Measurements from ENCODE around the gene PALLD. TPM values are rescaled to one million over a fixed set of nuclear protein-coding genes. Genes with fewer than 3 reads are reported as not detected.
A peak's percentile ranks its signal among the peaks of the same experiment; 100 is the strongest.

Gene PALLD
- total RNA-seq, 1 donor from 2014 or later = 85.7 TPM

DNA sequence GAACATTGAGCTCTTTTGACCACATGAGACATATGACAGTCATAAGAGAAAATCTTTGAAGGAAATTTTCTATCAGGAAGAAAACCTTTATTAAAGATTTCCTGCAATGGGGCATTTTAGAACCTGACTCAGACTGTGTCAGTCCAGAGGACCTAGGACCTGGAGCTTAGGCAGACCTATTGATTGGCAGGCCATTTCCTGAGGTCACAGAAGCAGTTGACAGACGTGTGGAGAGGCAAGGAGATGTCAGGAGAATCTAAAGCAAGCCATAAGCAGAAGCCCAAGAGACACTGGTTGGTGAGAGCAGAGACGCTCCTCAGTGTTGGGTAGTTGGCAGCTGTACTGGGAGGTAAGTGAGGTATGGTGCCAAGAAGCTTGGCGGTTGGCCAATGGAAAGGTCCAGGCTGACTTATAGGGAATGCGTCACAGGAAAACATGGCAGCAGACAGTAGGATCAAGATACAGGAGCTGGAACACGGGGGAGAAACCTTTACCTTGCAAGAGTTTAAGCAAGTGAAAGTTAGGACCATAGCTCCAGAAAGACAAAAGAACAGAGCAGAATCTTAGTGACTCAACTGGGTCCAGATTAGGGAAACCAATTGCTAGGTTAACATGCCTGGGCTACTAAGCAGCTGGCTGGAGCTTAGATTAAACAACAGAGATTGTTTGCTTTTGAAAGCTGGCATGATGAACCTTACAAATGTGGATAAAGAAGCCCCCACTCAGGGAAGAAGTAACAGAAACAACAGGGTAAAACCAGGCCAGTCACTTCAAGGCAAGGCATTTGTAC is 18.6 kb downstream of the PALLD start:
- Histone ChIP-seq H2AFZ (replicated peaks) (no peak overlapping the region), H3K79me2 (ENCODE audit: low read depth) (no peaks in the 10 kb centered on the region), H3K9me3 (ENCODE audit: low read depth) (no peaks in the 10 kb centered on the region), H3K4me1 (no peaks in the 10 kb centered on the region), H3K27ac (no peak overlapping the region), H3K4me3 (no peak overlapping the region), H4K20me1 (ENCODE audit: low read depth) (no peaks in the 10 kb centered on the region), H3K4me2 (no peak overlapping the region), H3K9ac (no peak overlapping the region), H3K36me3 (no peaks in the 10 kb centered on the region), H3F3A (ENCODE audit: low read depth) (no peaks in the 10 kb centered on the region), H3K27me3 (no peaks in the 10 kb centered on the region)
- no peak overlapping the region for H3K27ac Mint-ChIP-seq
- no peak overlapping the region for H3K4me3 Mint-ChIP-seq
- no peak for DNase-seq (ENCODE audit: low spot score)
- peaks cover 4% of the 10 kb centered on the region for H3K27me3 Mint-ChIP-seq (ENCODE audit: insufficient read depth, low read depth)
- no peak for TF ChIP-seq EZH2phosphoT487 (IDR thresholded peaks at IDR 0.05)
- TF ChIP-seq, protein P1, sequence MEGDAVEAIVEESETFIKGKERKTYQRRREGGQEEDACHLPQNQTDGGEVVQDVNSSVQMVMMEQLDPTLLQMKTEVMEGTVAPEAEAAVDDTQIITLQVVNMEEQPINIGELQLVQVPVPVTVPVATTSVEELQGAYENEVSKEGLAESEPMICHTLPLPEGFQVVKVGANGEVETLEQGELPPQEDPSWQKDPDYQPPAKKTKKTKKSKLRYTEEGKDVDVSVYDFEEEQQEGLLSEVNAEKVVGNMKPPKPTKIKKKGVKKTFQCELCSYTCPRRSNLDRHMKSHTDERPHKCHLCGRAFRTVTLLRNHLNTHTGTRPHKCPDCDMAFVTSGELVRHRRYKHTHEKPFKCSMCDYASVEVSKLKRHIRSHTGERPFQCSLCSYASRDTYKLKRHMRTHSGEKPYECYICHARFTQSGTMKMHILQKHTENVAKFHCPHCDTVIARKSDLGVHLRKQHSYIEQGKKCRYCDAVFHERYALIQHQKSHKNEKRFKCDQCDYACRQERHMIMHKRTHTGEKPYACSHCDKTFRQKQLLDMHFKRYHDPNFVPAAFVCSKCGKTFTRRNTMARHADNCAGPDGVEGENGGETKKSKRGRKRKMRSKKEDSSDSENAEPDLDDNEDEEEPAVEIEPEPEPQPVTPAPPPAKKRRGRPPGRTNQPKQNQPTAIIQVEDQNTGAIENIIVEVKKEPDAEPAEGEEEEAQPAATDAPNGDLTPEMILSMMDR (IDR thresholded peaks at IDR 0.05) = no peak
- no peak for TF ChIP-seq EZH2 (IDR thresholded peaks at IDR 0.05)
- H3K36me3 Mint-ChIP-seq = no peaks in the 10 kb centered on the region
- H3K9me3 Mint-ChIP-seq = no peaks in the 10 kb centered on the region
- no peaks in the 10 kb centered on the region for H3K4me1 Mint-ChIP-seq

DNA sequence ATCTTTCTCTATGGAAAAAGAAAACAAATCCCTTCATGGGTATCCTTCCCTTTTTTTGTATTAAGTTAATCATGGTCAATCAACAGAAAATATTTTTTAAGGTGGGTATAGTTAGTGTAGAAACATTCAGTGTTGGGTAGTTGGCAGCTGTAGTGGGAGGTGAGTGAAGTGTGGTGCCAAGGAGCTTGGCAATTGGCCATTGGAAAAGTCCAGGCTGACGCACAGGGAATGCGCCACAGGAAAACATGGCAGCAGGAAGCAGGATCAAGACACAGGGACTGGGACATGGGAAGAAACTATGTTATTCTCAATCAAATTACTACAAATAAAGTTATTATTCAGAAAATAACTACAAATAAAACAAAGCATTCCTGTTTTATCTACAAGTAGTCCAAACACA is 20.0 kb downstream of the PALLD start:
- Mint-ChIP-seq H3K9me3 (no peaks in the 10 kb centered on the region), H3K4me1 (peaks cover 4% of the 10 kb centered on the region), H3K27ac (peak overlapping the region; percentile 89), H3K36me3 (no peaks in the 10 kb centered on the region), H3K4me3 (no peak overlapping the region), H3K27me3 (ENCODE audit: insufficient read depth, low read depth) (peaks cover 4% of the 10 kb centered on the region)
- H3K79me2 ChIP-seq (ENCODE audit: low read depth) = no peaks in the 10 kb centered on the region
- H3F3A ChIP-seq (ENCODE audit: low read depth) = no peaks in the 10 kb centered on the region
- H3K9ac ChIP-seq = no peak overlapping the region
- no peak overlapping the region for H2AFZ ChIP-seq (replicated peaks)
- no peak for TF ChIP-seq EZH2phosphoT487 (IDR thresholded peaks at IDR 0.05)
- TF ChIP-seq EZH2 (IDR thresholded peaks at IDR 0.05) = no peak
- TF ChIP-seq, protein P1 (IDR thresholded peaks at IDR 0.05) = no peak
- H3K27ac ChIP-seq = no peak overlapping the region
- no peak overlapping the region for H3K4me3 ChIP-seq
- H3K36me3 ChIP-seq = no peaks in the 10 kb centered on the region
- H3K9me3 ChIP-seq (ENCODE audit: low read depth) = no peaks in the 10 kb centered on the region
- no peak for DNase-seq (ENCODE audit: low spot score)
- H4K20me1 ChIP-seq (ENCODE audit: low read depth) = no peaks in the 10 kb centered on the region
- no peaks in the 10 kb centered on the region for H3K4me1 ChIP-seq
- H3K4me2 ChIP-seq = no peak overlapping the region
- H3K27me3 ChIP-seq = no peaks in the 10 kb centered on the region

DNA sequence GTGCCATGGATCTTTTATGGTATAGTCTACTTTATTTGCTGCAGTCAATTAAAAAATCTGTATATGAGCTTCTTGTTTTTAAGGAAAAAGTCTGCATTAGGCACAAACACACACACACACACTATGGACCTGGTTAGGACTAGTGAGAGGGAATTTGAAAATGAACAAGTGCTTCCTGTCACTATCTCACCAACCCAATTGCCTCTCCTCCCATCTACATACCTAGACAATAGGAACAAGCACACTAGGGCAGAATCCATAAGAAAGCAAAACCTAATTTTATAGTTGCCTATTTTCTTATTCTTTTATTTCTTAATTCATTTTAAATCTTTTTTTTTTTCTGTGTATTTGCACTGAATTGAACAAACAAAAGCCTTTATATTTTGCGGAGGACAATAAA is 22.7 kb downstream of the PALLD start:
- Histone ChIP-seq H3K4me3 (no peak overlapping the region), H3K4me1 (no peaks in the 10 kb centered on the region), H4K20me1 (ENCODE audit: low read depth) (no peaks in the 10 kb centered on the region), H3K4me2 (no peak overlapping the region), H3K9ac (no peak overlapping the region), H3K27ac (no peak overlapping the region), H2AFZ (replicated peaks) (no peak overlapping the region), H3K36me3 (no peaks in the 10 kb centered on the region), H3K79me2 (ENCODE audit: low read depth) (no peaks in the 10 kb centered on the region), H3K27me3 (no peaks in the 10 kb centered on the region), H3K9me3 (ENCODE audit: low read depth) (no peaks in the 10 kb centered on the region), H3F3A (ENCODE audit: low read depth) (no peaks in the 10 kb centered on the region)
- Mint-ChIP-seq H3K36me3 (no peaks in the 10 kb centered on the region), H3K4me1 (peaks cover 23% of the 10 kb centered on the region), H3K27ac (no peak overlapping the region), H3K9me3 (no peaks in the 10 kb centered on the region), H3K4me3 (no peak overlapping the region), H3K27me3 (ENCODE audit: insufficient read depth, low read depth) (peaks cover 2% of the 10 kb centered on the region)
- TF ChIP-seq EZH2 (IDR thresholded peaks at IDR 0.05) (no peak), EZH2phosphoT487 (IDR thresholded peaks at IDR 0.05) (no peak)
- TF ChIP-seq, protein P1 (IDR thresholded peaks at IDR 0.05) = no peak
- DNase-seq (ENCODE audit: low spot score) = no peak
